Measurements from ENCODE around the gene ATP5MK.

Gene ATP5MK

DNA sequence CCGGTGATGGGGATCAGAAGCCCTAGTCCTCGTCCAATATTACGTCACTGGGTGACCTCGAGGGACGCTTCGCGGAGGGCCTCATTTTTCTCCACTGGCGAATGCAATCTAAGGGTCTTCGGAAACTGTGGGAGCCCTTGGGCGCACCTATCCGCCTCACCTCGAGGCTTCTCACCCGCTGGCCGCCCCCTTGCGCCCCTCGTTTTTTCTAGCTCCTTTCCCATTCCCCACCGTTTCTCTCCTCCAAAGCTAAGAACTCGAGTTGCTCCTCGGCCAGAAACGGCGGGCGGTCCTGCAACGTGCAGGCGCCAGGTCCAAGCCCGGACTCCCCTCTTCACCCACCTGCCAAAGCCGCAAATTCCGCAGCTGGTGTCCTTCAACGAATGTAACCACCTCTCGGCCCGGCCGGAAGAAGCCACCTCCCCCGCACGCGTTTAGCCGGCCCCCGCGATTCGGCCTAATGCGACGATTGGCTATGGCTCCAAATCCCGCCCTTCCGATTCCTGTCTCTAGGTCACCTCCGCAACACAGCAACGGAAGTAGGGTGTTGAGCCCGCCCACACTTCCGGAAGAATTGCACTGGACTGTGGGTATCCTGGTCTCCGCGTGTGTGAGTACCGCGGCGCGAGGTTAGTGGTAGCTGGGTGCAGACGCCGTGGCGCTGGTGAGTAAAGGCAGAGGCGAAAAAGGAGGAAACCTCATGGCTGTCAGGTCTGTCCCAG lies at the start of gene ATP5MK, which contains the start of gene PDCD11:
Gene ATP5MK (minus strand): TSS at position 409 of the 722 bp plus-strand sequence. CDS start 4,018 bp downstream, outside the sequence.
Gene PDCD11 (plus strand): TSS at position 560 of the 722 bp plus-strand sequence. CDS start 1,801 bp downstream, outside the sequence.
- DNase-seq = peak; percentile 98
- TF ChIP-seq GATA1 (IDR thresholded peaks at IDR 0.05; ENCODE audit: low read depth, low read length) (no peak), POLR2A (IDR thresholded peaks at IDR 0.05; ENCODE audit: low read length) (peak; percentile 91)

- TF ChIP-seq GATA1 (IDR thresholded peaks at IDR 0.05; ENCODE audit: low read depth, low read length) = no peak
- no peak for TF ChIP-seq POLR2A (IDR thresholded peaks at IDR 0.05; ENCODE audit: low read length)
- DNase-seq = no peak
These were observed 49.1 kb upstream of the ATP5MK start for GRCh38 chr10:103445366-103445765.

- DNase-seq = no peak
- TF ChIP-seq GATA1 (IDR thresholded peaks at IDR 0.05; ENCODE audit: low read depth, low read length) = no peak
- TF ChIP-seq POLR2A (IDR thresholded peaks at IDR 0.05; ENCODE audit: low read length) = no peak
These were observed 48.2 kb upstream of the ATP5MK start for GRCh38 chr10:103444478-103444877.

DNA sequence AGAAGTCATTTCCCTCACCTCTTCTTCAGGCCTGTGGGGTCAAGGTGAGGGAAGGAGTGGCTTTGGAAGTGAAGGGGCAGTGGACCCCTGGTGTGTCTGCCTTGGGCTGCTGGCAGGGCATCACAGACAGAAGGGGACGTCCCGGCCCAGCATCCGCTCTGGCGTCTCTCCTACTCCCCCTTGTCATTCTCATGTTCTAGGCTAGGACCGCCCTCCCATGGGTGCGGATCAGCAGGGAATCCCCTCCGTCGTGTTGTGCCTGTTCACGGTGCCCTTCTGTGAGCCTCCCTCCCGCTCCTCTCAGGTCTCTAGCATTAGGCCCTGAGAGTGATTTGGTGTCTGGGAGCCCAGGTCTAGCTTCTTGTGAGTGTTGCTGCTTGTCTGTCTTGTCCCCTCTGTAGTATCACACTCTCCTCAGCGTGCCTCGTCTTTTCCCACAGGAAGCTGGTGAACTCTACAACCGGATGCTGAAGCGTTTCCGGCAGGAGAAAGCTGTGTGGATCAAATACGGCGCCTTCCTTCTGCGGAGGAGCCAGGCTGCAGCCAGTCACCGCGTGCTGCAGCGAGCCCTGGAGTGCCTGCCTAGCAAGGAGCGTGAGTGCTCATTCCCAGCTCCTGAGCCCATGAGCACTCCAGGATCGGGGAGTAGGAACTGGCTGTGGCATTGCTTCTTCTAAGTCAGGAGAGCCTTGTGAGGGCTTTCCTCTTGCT lies 47.4 kb upstream of the ATP5MK start:
- no peak for DNase-seq
- TF ChIP-seq GATA1 (IDR thresholded peaks at IDR 0.05; ENCODE audit: low read depth, low read length) (no peak), POLR2A (IDR thresholded peaks at IDR 0.05; ENCODE audit: low read length) (no peak)

GRCh38 chr10:103442031-103442461 lies 45.8 kb upstream of the ATP5MK start:
- no peak for DNase-seq
- no peak for TF ChIP-seq GATA1 (IDR thresholded peaks at IDR 0.05; ENCODE audit: low read depth, low read length)
- TF ChIP-seq POLR2A (IDR thresholded peaks at IDR 0.05; ENCODE audit: low read length) = no peak

DNA sequence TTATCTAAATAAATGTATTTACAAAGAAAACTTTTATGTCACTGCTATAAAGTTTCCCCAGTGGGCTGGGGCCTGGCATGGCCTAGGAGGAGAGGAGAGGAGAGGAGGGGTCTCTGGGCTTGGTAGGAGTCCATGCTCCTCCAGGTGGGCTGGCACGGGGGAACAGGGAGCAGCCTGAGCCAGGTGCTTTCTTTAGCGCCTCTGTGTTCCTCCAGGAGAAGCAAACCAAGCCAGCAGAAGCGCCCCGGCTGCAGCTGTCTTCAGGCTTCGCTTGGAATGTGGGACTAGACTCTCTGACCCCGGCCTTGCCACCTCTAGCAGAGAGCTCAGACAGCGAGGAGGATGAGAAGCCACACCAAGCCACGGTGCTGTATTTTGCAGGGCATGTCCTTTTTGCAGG lies 45.3 kb upstream of the ATP5MK start:
- no peak for TF ChIP-seq GATA1 (IDR thresholded peaks at IDR 0.05; ENCODE audit: low read depth, low read length)
- TF ChIP-seq POLR2A (IDR thresholded peaks at IDR 0.05; ENCODE audit: low read length) = no peak
- DNase-seq = no peak

DNA sequence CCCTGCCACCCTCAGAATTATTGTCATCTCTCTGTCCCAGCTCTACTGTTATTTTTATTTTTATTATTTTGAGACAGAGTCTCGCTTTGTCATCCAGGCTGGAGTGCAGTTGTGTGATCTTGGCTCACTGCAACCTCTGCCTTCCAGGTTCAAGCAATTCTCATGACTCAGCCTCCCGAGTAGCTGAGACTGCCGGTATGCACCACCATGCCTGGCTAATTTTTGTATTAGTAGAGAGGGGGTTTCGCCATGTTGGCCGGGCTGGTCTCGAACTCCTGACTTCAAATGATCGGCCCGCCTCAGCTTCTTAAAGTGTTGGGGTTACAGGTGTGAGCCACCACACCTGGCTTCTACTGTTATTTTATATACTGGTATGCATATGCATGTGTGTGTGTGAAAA lies 44.9 kb upstream of the ATP5MK start:
- no peak for DNase-seq
- TF ChIP-seq GATA1 (IDR thresholded peaks at IDR 0.05; ENCODE audit: low read depth, low read length) (no peak), POLR2A (IDR thresholded peaks at IDR 0.05; ENCODE audit: low read length) (no peak)

DNA sequence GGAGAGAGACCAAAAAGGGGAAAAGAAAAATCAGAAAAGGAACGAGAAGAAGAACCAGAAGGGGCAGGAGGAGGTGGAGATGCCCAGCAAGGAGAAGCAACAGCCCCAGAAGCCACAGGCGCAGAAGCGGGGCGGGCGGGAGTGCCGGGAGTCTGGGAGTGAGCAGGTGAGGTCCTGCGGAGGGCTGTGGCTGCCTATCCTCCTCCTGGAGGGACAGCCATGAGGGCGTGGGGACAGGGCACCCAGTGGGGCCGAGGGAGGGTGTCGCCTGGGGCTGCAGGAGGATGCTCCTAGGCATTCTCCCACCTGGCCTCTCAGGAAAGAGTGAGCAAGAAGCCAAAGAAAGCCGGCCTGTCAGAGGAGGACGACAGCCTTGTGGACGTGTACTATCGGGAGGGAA lies 44.1 kb upstream of the ATP5MK start:
- no peak for DNase-seq
- no peak for TF ChIP-seq GATA1 (IDR thresholded peaks at IDR 0.05; ENCODE audit: low read depth, low read length)
- no peak for TF ChIP-seq POLR2A (IDR thresholded peaks at IDR 0.05; ENCODE audit: low read length)

DNA sequence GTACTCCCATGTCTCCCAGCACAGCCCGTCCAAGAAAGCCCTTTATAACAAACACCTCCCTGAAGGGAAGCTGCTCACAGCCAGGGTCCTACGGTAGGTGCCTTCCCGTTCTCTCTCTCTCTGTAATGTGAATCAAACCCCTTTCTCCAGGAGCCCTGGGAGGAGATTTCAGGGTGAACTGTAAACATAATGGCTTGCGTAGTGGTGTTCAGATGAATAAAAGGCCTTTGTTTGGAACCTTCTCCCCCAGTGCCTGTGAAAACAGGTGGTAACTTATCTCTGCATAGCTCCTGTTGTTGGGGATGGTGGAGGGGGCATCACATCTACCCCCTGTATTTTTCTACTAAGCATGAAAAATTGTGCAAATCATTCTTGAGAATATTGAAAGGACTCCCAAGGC lies 43.5 kb upstream of the ATP5MK start:
- no peak for TF ChIP-seq GATA1 (IDR thresholded peaks at IDR 0.05; ENCODE audit: low read depth, low read length)
- no peak for TF ChIP-seq POLR2A (IDR thresholded peaks at IDR 0.05; ENCODE audit: low read length)
- no peak for DNase-seq

DNA sequence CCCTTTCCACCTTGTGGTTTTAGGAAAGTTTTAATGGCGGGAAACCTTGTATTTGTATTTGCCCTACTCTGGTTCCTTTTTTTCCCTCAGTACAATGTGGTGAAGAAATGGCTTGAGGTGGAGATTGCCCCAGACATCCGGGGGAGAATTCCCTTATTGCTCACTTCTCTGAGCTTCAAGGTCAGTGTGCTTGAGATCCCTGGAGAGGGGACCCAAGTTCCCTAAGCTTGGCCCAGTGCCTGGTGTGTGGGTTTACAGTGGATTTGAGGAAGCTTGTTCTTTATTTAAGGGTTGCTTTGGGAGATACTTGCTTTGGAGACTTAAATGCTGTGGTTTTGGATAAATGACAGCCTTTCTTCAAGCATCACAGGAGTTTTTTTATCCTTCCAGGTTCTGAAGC lies 37.6 kb upstream of the ATP5MK start:
- TF ChIP-seq POLR2A (IDR thresholded peaks at IDR 0.05; ENCODE audit: low read length) = no peak
- TF ChIP-seq GATA1 (IDR thresholded peaks at IDR 0.05; ENCODE audit: low read depth, low read length) = no peak
- DNase-seq = no peak

DNA sequence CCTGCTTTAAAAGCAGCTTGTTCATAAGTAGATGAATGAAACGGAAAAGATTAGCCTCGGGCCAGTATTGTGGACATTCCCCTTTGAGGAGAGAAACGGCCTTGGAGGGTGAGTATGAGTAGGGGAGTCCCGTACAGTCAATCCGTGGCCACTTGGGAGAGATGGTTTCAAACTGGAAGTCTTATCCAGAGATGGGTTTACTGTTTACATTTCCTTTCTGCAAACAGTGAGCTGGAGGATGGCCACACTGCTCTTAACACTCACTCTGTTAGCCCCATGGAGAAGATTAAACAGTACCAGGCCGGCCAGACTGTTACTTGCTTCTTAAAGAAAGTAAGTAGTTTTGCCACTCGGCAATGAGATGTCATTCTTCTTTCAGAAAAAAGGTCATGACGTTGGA lies 35.6 kb upstream of the ATP5MK start:
- DNase-seq = no peak
- TF ChIP-seq POLR2A (IDR thresholded peaks at IDR 0.05; ENCODE audit: low read length) (no peak), GATA1 (IDR thresholded peaks at IDR 0.05; ENCODE audit: low read depth, low read length) (no peak)

- TF ChIP-seq POLR2A (IDR thresholded peaks at IDR 0.05; ENCODE audit: low read length) = no peak
- no peak for TF ChIP-seq GATA1 (IDR thresholded peaks at IDR 0.05; ENCODE audit: low read depth, low read length)
- DNase-seq = no peak
These were observed 33.4 kb upstream of the ATP5MK start for GRCh38 chr10:103429647-103430046.

DNA sequence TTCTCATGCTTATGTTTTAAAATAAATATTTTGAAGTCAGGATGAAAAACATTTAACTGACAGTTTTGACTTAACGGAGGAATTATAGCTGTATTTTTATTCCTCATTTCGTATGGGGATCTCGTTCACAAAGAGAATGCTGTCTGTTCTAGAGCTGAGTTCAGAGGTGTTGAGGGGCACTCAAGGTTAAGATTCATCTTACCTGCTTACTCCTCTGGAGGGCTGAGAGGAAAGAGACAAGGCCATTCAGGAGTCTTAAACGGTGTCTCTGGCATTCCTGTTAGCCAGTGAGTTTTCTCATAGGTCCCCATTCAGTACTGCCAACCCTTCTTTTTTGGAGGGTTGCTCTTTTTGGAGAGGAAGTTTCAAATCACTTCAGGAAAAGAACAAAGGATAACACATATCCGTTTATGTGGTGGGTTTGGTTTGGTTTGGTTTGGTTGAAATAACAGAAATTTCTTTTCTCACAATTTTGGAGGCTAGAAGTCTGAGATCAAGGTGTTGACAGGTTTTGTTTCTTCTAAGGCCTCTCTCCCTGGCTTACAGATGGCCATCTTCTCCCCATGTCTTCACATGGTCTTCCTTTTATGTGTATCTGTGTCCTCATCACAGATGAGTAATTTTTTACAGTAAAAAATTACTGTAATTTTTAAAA lies 32.8 kb upstream of the ATP5MK start:
- TF ChIP-seq GATA1 (IDR thresholded peaks at IDR 0.05; ENCODE audit: low read depth, low read length) (no peak), POLR2A (IDR thresholded peaks at IDR 0.05; ENCODE audit: low read length) (no peak)
- DNase-seq = no peak

DNA sequence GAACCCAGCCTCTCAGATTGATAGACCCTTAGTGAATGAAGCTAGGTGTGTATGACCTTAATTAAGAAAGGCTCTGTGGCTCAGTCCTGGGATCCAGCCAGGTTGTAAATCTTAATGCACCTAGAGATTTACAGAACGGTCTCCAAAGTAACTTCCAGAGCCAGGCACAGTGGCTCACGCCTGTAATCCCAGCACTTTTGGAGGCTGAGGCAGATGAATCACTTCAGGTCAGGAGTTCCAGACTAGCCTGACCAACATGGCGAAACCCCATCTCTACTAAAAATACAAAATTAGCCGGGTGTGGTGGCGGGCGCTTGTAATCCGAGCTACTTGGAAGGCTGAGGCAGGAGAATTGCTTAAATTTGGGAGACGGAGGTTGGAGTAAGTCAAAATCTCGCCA lies 31.6 kb upstream of the ATP5MK start:
- no peak for DNase-seq
- TF ChIP-seq POLR2A (IDR thresholded peaks at IDR 0.05; ENCODE audit: low read length) = no peak
- no peak for TF ChIP-seq GATA1 (IDR thresholded peaks at IDR 0.05; ENCODE audit: low read depth, low read length)

Data from erythroblast (primary cell).